Cardiac muscle cell (in vitro differentiated cells and primary cell): ENCODE results near the gene ABCD3. TPM values are rescaled to one million over a fixed set of nuclear protein-coding genes. Genes with fewer than 3 reads are reported as not detected.
A peak's percentile ranks its signal among the peaks of the same experiment; 100 is the strongest.
"Not testable (repeated sequence)": the region's sequence is repeated elsewhere in the genome, so short reads cannot be mapped to it uniquely, and the experiment has no call there.

Source experiments
- DNase-seq, 2 donors: peaks; one replicate each; pipeline versions ENCODE4 v3.0.0 to v3.0.0-alpha.2; 2010 to 2017; ENCODE audit warnings: low read depth in 1 of 2, low spot score in 1 of 2
- H3K27ac ChIP-seq: fragments of 200-600 bp; sonication (generic); 2 replicates; pipeline ENCODE4 v1.5.1; 2016
- H3K27me3 ChIP-seq: fragments of 200-600 bp; sonication (generic); 2 replicates; pipeline ENCODE4 v1.6.0; 2016; ENCODE audit warnings: control low read depth
- H3K36me3 ChIP-seq: fragments of 200-600 bp; sonication (generic); 2 replicates; pipeline ENCODE4 v1.5.1; 2016; ENCODE audit warnings: control low read depth
- H3K4me1 ChIP-seq: fragments of 200-600 bp; sonication (generic); 2 replicates; pipeline ENCODE4 v1.8.1; 2017; ENCODE audit warnings: low read depth, mild to moderate bottlenecking, mixed run types
- H3K4me3 ChIP-seq: fragments of 200-600 bp; sonication (generic); 2 replicates; pipeline ENCODE4 v1.5.1; 2016; ENCODE audit warnings: mild to moderate bottlenecking
- H3K9me3 ChIP-seq: fragments of 200-600 bp; sonication (generic); 2 replicates; pipeline ENCODE4 v1.5.1; 2017; ENCODE audit warnings: low read depth, mild to moderate bottlenecking, control low read depth
- polyA plus RNA-seq: library from polyadenylated mRNA; unstranded; fragments of >200 nt; fragmentation: Nextera tagmentation; extraction: Ambion mirVana; gene quantifications from 2 replicates; pipeline ENCODE4 v1.2.1, GENCODE V29; 2016
- total RNA-seq: library from RNA; depleted of rRNA; stranded (reverse); fragments of >200 nt; gene quantifications from 2 replicates; pipeline ENCODE4 v1.2.3, GENCODE V29; 2016
- TF ChIP-seq, protein P1 (sequence below): IDR thresholded peaks from 2 replicates; pipeline ENCODE4 v1.5.1; 2012; ENCODE audit warnings: low read depth, mild to moderate bottlenecking, low read length

Gene ABCD3
- total and polyA plus RNA-seq, 2 experiments from 2014 or later, result 20.7 to 30.6 TPM

GRCh38 chr1:94562519-94563260, 144.5 kb downstream of the ABCD3 start:
- no peak overlapping the region for H3K27ac ChIP-seq
- H3K27me3 ChIP-seq, result no peaks in the 10 kb centered on the region
- peak in 1 of 2 donors; percentile 11 for DNase-seq
- H3K4me1 ChIP-seq, result no peaks in the 10 kb centered on the region
- no peaks in the 10 kb centered on the region for H3K36me3 ChIP-seq
- no peaks in the 10 kb centered on the region for H3K9me3 ChIP-seq
- H3K4me3 ChIP-seq, result no peak overlapping the region
- TF ChIP-seq, protein P1, sequence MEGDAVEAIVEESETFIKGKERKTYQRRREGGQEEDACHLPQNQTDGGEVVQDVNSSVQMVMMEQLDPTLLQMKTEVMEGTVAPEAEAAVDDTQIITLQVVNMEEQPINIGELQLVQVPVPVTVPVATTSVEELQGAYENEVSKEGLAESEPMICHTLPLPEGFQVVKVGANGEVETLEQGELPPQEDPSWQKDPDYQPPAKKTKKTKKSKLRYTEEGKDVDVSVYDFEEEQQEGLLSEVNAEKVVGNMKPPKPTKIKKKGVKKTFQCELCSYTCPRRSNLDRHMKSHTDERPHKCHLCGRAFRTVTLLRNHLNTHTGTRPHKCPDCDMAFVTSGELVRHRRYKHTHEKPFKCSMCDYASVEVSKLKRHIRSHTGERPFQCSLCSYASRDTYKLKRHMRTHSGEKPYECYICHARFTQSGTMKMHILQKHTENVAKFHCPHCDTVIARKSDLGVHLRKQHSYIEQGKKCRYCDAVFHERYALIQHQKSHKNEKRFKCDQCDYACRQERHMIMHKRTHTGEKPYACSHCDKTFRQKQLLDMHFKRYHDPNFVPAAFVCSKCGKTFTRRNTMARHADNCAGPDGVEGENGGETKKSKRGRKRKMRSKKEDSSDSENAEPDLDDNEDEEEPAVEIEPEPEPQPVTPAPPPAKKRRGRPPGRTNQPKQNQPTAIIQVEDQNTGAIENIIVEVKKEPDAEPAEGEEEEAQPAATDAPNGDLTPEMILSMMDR, result no peak

DNA sequence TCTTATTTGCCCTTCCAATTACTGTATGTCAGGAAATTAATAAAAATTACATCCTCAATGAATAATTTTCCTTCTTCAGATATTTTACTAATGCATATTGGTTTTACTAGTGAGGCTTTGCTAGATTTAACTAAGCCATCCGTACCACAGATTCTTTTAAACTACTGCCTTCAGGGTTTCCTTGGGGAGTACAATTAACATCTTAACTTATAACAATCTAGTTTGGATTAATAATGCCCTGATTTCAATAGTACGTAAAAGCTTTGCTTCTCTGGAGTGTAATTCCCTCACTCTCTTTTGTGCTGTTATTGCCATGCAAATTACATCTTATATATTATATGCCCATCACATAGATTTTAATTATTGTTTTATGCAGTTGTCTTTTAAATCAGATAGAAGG, 147.7 kb downstream of the ABCD3 start:
- Histone ChIP-seq H3K4me1 (no peaks in the 10 kb centered on the region), H3K4me3 (no peak overlapping the region), H3K27me3 (no peaks in the 10 kb centered on the region), H3K36me3 (no peaks in the 10 kb centered on the region), H3K27ac (no peak overlapping the region), H3K9me3 (no peaks in the 10 kb centered on the region)
- DNase-seq, result no peak
- TF ChIP-seq, protein P1, result no peak

DNA sequence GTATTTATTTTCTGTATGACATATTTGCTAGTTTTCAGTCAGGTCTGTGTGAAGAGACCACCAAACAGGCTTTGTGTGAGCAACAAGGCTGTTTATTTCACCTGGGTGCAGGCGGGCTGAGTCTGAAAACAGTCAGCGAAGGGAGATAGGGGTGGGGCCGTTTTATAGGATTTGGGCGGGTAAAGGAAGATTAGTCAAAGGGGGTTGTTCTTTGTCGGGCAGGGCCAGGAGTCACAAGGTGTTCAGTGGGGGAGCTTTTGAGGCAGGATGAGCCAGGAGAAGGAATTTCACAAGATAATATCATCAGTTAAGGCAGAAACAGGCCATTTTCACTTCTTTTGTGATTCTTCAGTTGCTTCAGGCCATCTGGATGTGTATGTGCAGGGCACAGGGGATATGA, 148.2 kb downstream of the ABCD3 start:
- not testable (repeated sequence) for H3K36me3 ChIP-seq, H3K4me3 ChIP-seq, H3K4me1 ChIP-seq, H3K9me3 ChIP-seq, H3K27ac ChIP-seq, DNase-seq, H3K27me3 ChIP-seq

- not testable (repeated sequence) for H3K4me3 ChIP-seq, H3K9me3 ChIP-seq, H3K4me1 ChIP-seq, H3K36me3 ChIP-seq, DNase-seq, H3K27me3 ChIP-seq, H3K27ac ChIP-seq
Measured at GRCh38 chr1:94567975-94568607, 149.9 kb downstream of the ABCD3 start.

Other genes with a start within 250 kb of the ABCD3 start
- 5.6 and 7.4 TPM in 2 replicates for gene ARHGAP29, start 180.8 kb upstream of the ABCD3 start, total RNA-seq
- 8.1 and 9.7 TPM in 2 replicates for gene ARHGAP29, start 180.8 kb upstream of the ABCD3 start, polyA plus RNA-seq
- 1.6 and 3.1 TPM in 2 replicates for gene F3, start 123.4 kb downstream of the ABCD3 start, total RNA-seq
- 0.81 and 1.6 TPM in 2 replicates for gene F3, start 123.4 kb downstream of the ABCD3 start, polyA plus RNA-seq